Neural cell (in vitro differentiated cells): ENCODE data around the gene TM7SF2. TPM values are rescaled to one million over a fixed set of nuclear protein-coding genes. Genes with fewer than 3 reads are reported as not detected.

Source experiments
- H2AFZ ChIP-seq: fragments of 200-600, 300-800 bp; sonication (generic), shearing (Covaris generic); 2 replicates; pipeline ENCODE4 v1.6.0; 2014; ENCODE audit warnings: low read depth, mild to moderate bottlenecking, antibody characterized with exemption, low read length, moderate library complexity
- H3F3A ChIP-seq: fragments of 200-600 bp; shearing (Covaris generic); 2 replicates; pipeline ENCODE4 v1.6.1; 2016; ENCODE audit warnings: mild to moderate bottlenecking, moderate library complexity, mixed read lengths, antibody characterized with exemption, low read length; ENCODE audit not compliant: insufficient read depth, poor library complexity, severe bottlenecking
- H3K27ac ChIP-seq: fragments of 200-600, 300-800 bp; sonication (generic), shearing (Covaris generic); 2 replicates; pipeline ENCODE4 v1.5.1; 2014; ENCODE audit warnings: mild to moderate bottlenecking, low read length, moderate library complexity
- H3K27me3 ChIP-seq: fragments of 300-800, 200-600 bp; sonication (generic), shearing (Covaris generic); 2 replicates; pipeline ENCODE4 v1.6.0; 2014; ENCODE audit warnings: mild to moderate bottlenecking, low read depth, low read length, moderate library complexity; ENCODE audit not compliant: insufficient read depth
- H3K36me3 ChIP-seq: fragments of 300-800, 200-600 bp; sonication (generic), shearing (Covaris generic); 2 replicates; pipeline ENCODE4 v1.5.1; 2014; ENCODE audit warnings: mild to moderate bottlenecking, antibody characterized with exemption, low read length, moderate library complexity; ENCODE audit not compliant: insufficient read depth
- H3K4me2 ChIP-seq: fragments of 300-800, 200-600 bp; sonication (generic), shearing (Covaris generic); 2 replicates; pipeline ENCODE4 v1.6.0; 2014; ENCODE audit warnings: mild to moderate bottlenecking, low read length
- H3K4me3 ChIP-seq: fragments of 300-800, 200-600 bp; sonication (generic), shearing (Covaris generic); 2 replicates; pipeline ENCODE4 v1.5.1; 2014; ENCODE audit warnings: mild to moderate bottlenecking, low read length, moderate library complexity
- H3K79me2 ChIP-seq: fragments of 200-600 bp; shearing (Covaris generic); replicated peaks from 2 replicates; pipeline ENCODE4 v1.6.0; 2014; ENCODE audit warnings: mild to moderate bottlenecking, low read length, moderate library complexity; ENCODE audit not compliant: insufficient read depth
- H3K9ac ChIP-seq: fragments of 300-800, 200-600 bp; sonication (generic), shearing (Covaris generic); 2 replicates; pipeline ENCODE4 v1.6.1; 2016; ENCODE audit warnings: mild to moderate bottlenecking, low read length, mixed read lengths
- H3K9me2 ChIP-seq: fragments of 200-600 bp; shearing (Covaris generic); 2 replicates; pipeline ENCODE4 v1.6.1; 2016; ENCODE audit warnings: mild to moderate bottlenecking, low read length, mixed read lengths; ENCODE audit not compliant: insufficient read depth
- H3K9me3 ChIP-seq: fragments of 200-600, 300-800 bp; sonication (generic), shearing (Covaris generic); 2 replicates; pipeline ENCODE4 v1.6.1; 2016; ENCODE audit warnings: mild to moderate bottlenecking, mixed run types, low read length, moderate library complexity, mixed read lengths
- H4K20me1 ChIP-seq: fragments of 200-600 bp; shearing (Covaris generic); 2 replicates; pipeline ENCODE4 v1.6.1; 2016; ENCODE audit warnings: mild to moderate bottlenecking, mixed run types; ENCODE audit not compliant: insufficient read depth
- CTCF ChIP-seq: fragments of 450-650 bp; IDR thresholded peaks from 2 replicates; pipeline ENCODE4 v1.5.1; 2014; ENCODE audit warnings: antibody characterized with exemption, mild to moderate bottlenecking, moderate library complexity; ENCODE audit not compliant: poor library complexity, severe bottlenecking
- EP300 ChIP-seq: fragments of 450-650 bp; conservative IDR thresholded peaks from 2 replicates; pipeline ENCODE4 v1.6.1; 2014; ENCODE audit warnings: antibody characterized with exemption, mild to moderate bottlenecking, moderate library complexity; ENCODE audit not compliant: poor library complexity, severe bottlenecking
- EZH2 ChIP-seq: fragments of 200-600, 300-800 bp; shearing (Covaris generic), sonication (generic); IDR thresholded peaks from 2 replicates; pipeline ENCODE4 v1.6.1; 2014; ENCODE audit warnings: antibody characterized with exemption, low read length, borderline replicate concordance, mild to moderate bottlenecking; ENCODE audit not compliant: insufficient read depth, poor library complexity, severe bottlenecking
- MXI1 ChIP-seq: fragments of 450-650 bp; conservative IDR thresholded peaks from 2 replicates; pipeline ENCODE4 v1.6.1; 2014; ENCODE audit warnings: antibody characterized with exemption, mild to moderate bottlenecking; ENCODE audit not compliant: poor library complexity, severe bottlenecking
- POLR2AphosphoS5 ChIP-seq: IDR thresholded peaks from 2 replicates; pipeline ENCODE4 v1.6.1; 2012
- RAD21 ChIP-seq: fragments of 450-650 bp; conservative IDR thresholded peaks from 2 replicates; pipeline ENCODE4 v1.6.1; 2014; ENCODE audit warnings: antibody characterized with exemption, mild to moderate bottlenecking, moderate library complexity
- REST ChIP-seq: IDR thresholded peaks from 2 replicates; pipeline ENCODE4 v1.6.1; 2012; ENCODE audit warnings: borderline replicate concordance
- SMC3 ChIP-seq: fragments of 450-650 bp; conservative IDR thresholded peaks from 2 replicates; pipeline ENCODE4 v1.6.1; 2014; ENCODE audit warnings: antibody characterized with exemption, mild to moderate bottlenecking, moderate library complexity; ENCODE audit not compliant: poor library complexity
- TAF1 ChIP-seq: IDR thresholded peaks from 2 replicates; pipeline ENCODE4 v1.6.1; 2012; ENCODE audit warnings: low read depth
- polyA plus RNA-seq: library from polyadenylated mRNA; depleted of rRNA; stranded (reverse); fragments of >200 nt; gene quantifications from 2 replicates; pipeline ENCODE4 v1.2.3, GENCODE V29; 2014

TM7SF2 gene
- polyA plus RNA-seq, 1 donor from 2014 or later: 78.4 TPM

- Histone ChIP-seq H4K20me1 (no peaks in the 10 kb centered on the region), H3K4me3 (no peak overlapping the region), H3K4me2 (no peak overlapping the region), H3K9me2 (no peaks in the 10 kb centered on the region), H3F3A (no peaks in the 10 kb centered on the region), H3K9me3 (no peaks in the 10 kb centered on the region), H3K27ac (no peak overlapping the region), H3K36me3 (no peaks in the 10 kb centered on the region), H2AFZ (no peak overlapping the region), H3K9ac (no peak overlapping the region), H3K79me2 (no peaks in the 10 kb centered on the region), H3K27me3 (no peaks in the 10 kb centered on the region)
- TF ChIP-seq MXI1: no peak
- TF ChIP-seq EP300: no peak
- no peak for TF ChIP-seq RAD21
- no peak for TF ChIP-seq EZH2
Measured at GRCh38 chr11:65150509-65151299, 39.0 kb downstream of the TM7SF2 start.

- no peaks in the 10 kb centered on the region for H3K79me2 ChIP-seq
- no peaks in the 10 kb centered on the region for H3K27me3 ChIP-seq
- H3K9me2 ChIP-seq: no peaks in the 10 kb centered on the region
- H3K4me2 ChIP-seq: no peak overlapping the region
- no peak overlapping the region for H2AFZ ChIP-seq
- no peaks in the 10 kb centered on the region for H3K36me3 ChIP-seq
- H4K20me1 ChIP-seq: no peaks in the 10 kb centered on the region
- H3K4me3 ChIP-seq: no peak overlapping the region
- no peak for TF ChIP-seq SMC3
- TF ChIP-seq EZH2: no peak
- TF ChIP-seq EP300: no peak
- TF ChIP-seq MXI1: no peak
- TF ChIP-seq TAF1: no peak
- no peak for TF ChIP-seq POLR2AphosphoS5
- TF ChIP-seq RAD21: no peak
- TF ChIP-seq REST: no peak
- no peak for TF ChIP-seq CTCF
- H3K9ac ChIP-seq: no peak overlapping the region
- H3K9me3 ChIP-seq: no peaks in the 10 kb centered on the region
- H3K27ac ChIP-seq: no peak overlapping the region
- no peaks in the 10 kb centered on the region for H3F3A ChIP-seq
Measured at GRCh38 chr11:65151331-65151899, 39.7 kb downstream of the TM7SF2 start.
